Glutamatergic neuron (in vitro differentiated cells): ENCODE measurements around the gene CYBA. TPM values are rescaled to one million over a fixed set of nuclear protein-coding genes. Genes with fewer than 3 reads are reported as not detected.

Source experiments
- DNase-seq: peaks from one replicate; pipeline ENCODE4 v3.0.0; 2022
- H3K27ac Mint-ChIP-seq: one replicate; pipeline ENCODE4 v1.8.0; 2020; ENCODE audit warnings: mild to moderate bottlenecking, mixed read lengths, inconsistent platforms; ENCODE audit not compliant: unreplicated experiment
- H3K27me3 Mint-ChIP-seq: one replicate; pipeline ENCODE4 v1.8.0; 2020; ENCODE audit warnings: mild to moderate bottlenecking, moderate library complexity, mixed read lengths, inconsistent platforms; ENCODE audit not compliant: unreplicated experiment
- H3K36me3 Mint-ChIP-seq: one replicate; pipeline ENCODE4 v1.8.0; 2020; ENCODE audit warnings: mild to moderate bottlenecking, mixed read lengths, inconsistent platforms; ENCODE audit not compliant: unreplicated experiment
- H3K4me1 Mint-ChIP-seq: one replicate; pipeline ENCODE4 v1.8.0; 2020; ENCODE audit warnings: mild to moderate bottlenecking, low read depth, mixed read lengths, inconsistent platforms; ENCODE audit not compliant: unreplicated experiment
- H3K4me3 Mint-ChIP-seq: one replicate; pipeline ENCODE4 v1.8.0; 2020; ENCODE audit warnings: mild to moderate bottlenecking, mixed read lengths, inconsistent platforms; ENCODE audit not compliant: unreplicated experiment
- H3K9me3 Mint-ChIP-seq: one replicate; pipeline ENCODE4 v1.8.0; 2020; ENCODE audit warnings: mild to moderate bottlenecking, moderate library complexity, mixed read lengths, inconsistent platforms; ENCODE audit not compliant: unreplicated experiment
- total RNA-seq: library from RNA; stranded (reverse); fragmentation: NEBNext Ultra II Directional; extraction: Animal tissue kit (Norgen Biotek cat#: 25700); gene quantifications from one replicate; pipeline ENCODE4 v1.2.1, GENCODE V29; 2021; ENCODE audit not compliant: unreplicated experiment
- TF ChIP-seq, protein P1 (sequence below): fragments of 200-600 bp; sonication (generic); IDR thresholded peaks from one replicate; pipeline ENCODE4 v1.5.0; 2021; ENCODE audit not compliant: partially characterized antibody, unreplicated experiment

The CYBA gene
- total RNA-seq, 1 donor from 2014 or later: 28.7 TPM

DNA sequence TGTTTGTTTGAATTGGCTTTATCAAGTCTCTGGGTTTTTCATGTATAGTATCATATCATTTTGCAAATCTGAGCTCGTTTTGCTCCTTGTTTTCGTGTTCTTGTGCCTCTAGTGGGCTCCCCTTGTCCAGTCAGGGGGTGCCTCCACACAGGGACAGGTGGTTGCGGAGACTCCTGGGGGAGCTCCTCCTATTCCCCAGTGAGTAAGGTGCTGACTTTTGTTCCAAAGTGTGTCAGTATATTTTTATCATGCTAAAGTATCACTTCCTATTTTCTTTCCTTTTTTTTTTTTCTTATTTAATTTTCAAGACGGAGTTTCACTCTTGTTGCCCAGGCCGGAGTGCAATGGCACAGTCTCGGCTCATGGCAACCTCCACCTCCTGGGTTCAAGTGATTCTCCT lies 42.8 kb downstream of the CYBA start:
- H3K4me1 Mint-ChIP-seq: peaks cover 41% of the 10 kb centered on the region
- H3K27me3 Mint-ChIP-seq: no peaks in the 10 kb centered on the region
- H3K4me3 Mint-ChIP-seq: no peak overlapping the region
- no peak overlapping the region for H3K27ac Mint-ChIP-seq
- no peak for DNase-seq
- no peaks in the 10 kb centered on the region for H3K36me3 Mint-ChIP-seq
- TF ChIP-seq, protein P1, sequence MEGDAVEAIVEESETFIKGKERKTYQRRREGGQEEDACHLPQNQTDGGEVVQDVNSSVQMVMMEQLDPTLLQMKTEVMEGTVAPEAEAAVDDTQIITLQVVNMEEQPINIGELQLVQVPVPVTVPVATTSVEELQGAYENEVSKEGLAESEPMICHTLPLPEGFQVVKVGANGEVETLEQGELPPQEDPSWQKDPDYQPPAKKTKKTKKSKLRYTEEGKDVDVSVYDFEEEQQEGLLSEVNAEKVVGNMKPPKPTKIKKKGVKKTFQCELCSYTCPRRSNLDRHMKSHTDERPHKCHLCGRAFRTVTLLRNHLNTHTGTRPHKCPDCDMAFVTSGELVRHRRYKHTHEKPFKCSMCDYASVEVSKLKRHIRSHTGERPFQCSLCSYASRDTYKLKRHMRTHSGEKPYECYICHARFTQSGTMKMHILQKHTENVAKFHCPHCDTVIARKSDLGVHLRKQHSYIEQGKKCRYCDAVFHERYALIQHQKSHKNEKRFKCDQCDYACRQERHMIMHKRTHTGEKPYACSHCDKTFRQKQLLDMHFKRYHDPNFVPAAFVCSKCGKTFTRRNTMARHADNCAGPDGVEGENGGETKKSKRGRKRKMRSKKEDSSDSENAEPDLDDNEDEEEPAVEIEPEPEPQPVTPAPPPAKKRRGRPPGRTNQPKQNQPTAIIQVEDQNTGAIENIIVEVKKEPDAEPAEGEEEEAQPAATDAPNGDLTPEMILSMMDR: no peak
- peaks cover 1% of the 10 kb centered on the region for H3K9me3 Mint-ChIP-seq

DNA sequence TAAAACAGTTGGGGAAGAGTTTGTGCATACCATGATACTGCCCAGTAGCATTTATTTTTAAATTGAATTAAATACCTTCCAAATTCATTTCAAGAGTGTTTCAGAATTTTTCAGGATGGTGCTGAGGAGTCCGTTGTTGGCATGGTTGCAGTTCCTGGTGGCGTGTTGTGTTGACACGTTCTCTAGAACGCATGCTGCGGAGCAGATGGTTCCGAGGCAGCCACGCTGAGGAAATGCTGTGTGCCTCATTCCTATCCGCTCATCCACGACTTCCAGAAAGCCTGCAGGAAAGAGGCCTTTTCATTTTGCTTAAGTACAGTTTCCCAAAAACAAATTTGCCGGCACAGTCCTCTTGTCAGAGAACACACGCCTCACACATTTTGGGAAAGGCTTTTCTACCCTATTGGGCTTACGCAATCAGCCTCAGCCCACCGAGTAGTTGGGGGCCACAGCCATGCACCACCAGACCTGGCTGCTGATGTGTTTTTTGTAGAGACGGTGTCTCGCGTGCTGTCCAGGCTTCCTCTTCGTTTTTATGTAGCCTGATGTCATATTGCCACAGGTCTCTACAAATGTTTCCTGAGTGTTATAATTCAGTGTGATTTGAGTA lies 44.6 kb downstream of the CYBA start:
- DNase-seq: no peak
- Mint-ChIP-seq H3K36me3 (no peaks in the 10 kb centered on the region), H3K27ac (peak overlapping the region; percentile 17), H3K4me1 (peaks cover 35% of the 10 kb centered on the region), H3K9me3 (peaks cover 1% of the 10 kb centered on the region), H3K27me3 (peaks cover 2% of the 10 kb centered on the region), H3K4me3 (peak overlapping the region; percentile 25)
- TF ChIP-seq, protein P1: no peak

DNA sequence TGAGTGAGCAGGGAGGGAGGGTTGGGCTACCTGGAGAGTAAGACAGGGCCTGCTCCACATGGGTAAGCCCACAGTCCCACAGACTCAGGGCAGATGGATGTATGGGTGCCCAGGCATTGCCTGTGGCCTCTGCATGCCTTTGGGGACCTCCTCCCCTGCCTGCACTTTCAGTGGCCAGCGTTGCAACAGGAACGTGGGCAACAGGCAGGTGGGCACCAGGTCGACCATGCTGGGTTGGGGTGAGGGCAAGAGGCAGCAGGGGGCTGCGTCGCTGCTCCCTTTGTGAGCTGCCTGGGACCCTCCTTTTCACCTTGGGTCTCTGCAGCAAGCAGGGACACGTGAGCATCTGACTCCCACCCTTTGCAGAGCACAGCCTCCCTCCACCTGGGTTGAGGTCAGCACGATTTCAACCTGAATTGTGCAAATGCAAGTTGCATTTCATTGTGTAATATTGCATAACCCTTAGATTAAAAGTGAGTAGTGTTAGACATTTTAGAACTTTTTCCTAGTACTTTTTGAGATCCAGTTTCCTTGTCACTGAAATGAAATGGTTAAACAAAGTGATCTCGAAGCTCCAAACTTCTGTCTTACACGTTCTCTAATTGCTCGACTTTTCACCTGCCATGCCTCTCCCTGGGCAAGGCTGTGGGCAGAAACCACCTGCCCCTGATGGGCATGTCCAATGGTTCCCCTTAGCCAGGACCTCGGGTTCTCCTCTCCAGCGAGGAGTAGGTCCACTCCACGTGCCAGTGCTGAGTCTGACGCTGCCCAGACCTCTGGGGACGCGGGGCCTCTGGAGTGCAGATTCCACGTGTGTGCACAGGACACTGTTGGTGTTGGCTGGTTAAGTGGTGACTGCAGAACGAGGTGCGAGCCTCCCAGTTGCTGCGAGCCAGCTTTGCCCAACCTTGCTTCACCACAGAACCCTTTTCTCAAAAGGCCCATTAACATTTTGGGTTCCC lies 45.4 kb downstream of the CYBA start:
- DNase-seq: no peak
- no peak overlapping the region for H3K27ac Mint-ChIP-seq
- H3K9me3 Mint-ChIP-seq: peaks cover 1% of the 10 kb centered on the region
- peaks cover 30% of the 10 kb centered on the region for H3K4me1 Mint-ChIP-seq
- TF ChIP-seq, protein P1: no peak
- H3K36me3 Mint-ChIP-seq: no peaks in the 10 kb centered on the region
- no peak overlapping the region for H3K4me3 Mint-ChIP-seq
- H3K27me3 Mint-ChIP-seq: peaks cover 2% of the 10 kb centered on the region

DNA sequence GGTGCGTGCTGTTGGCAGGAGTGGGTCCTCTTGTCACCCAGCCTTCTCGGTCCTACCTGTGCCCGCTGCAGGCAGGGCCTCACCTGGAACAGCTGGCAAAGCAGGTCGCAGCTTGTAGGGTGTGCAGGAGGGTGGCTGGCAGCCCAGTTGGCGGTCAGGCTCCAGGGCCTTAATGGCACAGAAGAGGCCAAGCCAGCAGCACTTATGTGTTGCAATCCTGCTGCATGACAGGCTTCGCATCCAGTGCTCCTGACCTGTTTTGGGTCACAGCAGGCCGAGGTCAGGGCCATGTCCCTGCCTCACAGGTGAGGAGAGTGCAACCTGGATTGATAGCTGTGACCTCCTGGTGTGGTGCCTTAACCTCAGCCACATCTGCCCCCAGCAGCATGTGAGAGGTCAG lies 48.8 kb downstream of the CYBA start:
- H3K4me3 Mint-ChIP-seq: no peak overlapping the region
- H3K27ac Mint-ChIP-seq: no peak overlapping the region
- H3K4me1 Mint-ChIP-seq: peaks cover 18% of the 10 kb centered on the region
- H3K27me3 Mint-ChIP-seq: peaks cover 2% of the 10 kb centered on the region
- H3K9me3 Mint-ChIP-seq: peaks cover 1% of the 10 kb centered on the region
- peaks cover 5% of the 10 kb centered on the region for H3K36me3 Mint-ChIP-seq
- no peak for DNase-seq
- TF ChIP-seq, protein P1: no peak
